Endothelial cell of umbilical vein (primary cell): ENCODE results near the gene SSH2. TPM values are rescaled to one million over a fixed set of nuclear protein-coding genes. Genes with fewer than 3 reads are reported as not detected.

Source experiments
- BruUV-seq: library from RNA; stranded (reverse); fragments of 400-500 nt; replicated peaks from 2 replicates; lab custom pipeline; 2021; lab: Mats Ljungman, UMichigan
- CTCF ChIA-PET: fragments of 300-600, 350-600 bp; sonication (Branson Sonifier 250); formaldehyde crosslinking; loops from one replicate; lab custom pipeline; 2021; ENCODE audit warnings: antibody characterized with exemption, inconsistent platforms; lab: Charles Lee
- POLR2A ChIA-PET: fragments of 300-600, 350-600 bp; sonication (Branson Sonifier 250); formaldehyde crosslinking; loops from one replicate; lab custom pipeline; 2021; ENCODE audit warnings: antibody characterized with exemption, inconsistent platforms; lab: Charles Lee
- DNase-seq: peaks from one replicate; pipeline ENCODE4 v3.0.0-alpha.2; 2011; ENCODE audit warnings: low read depth, low spot score
- FAIRE-seq: peaks from 2 replicates; lab custom pipeline; 2011; peaks lifted over from hg19 to GRCh38; lab: Jason Lieb, UNC
- H2AFZ ChIP-seq: 2 replicates; pipeline ENCODE4 v1.6.0; 2012; ENCODE audit warnings: low read depth, low read length, control low read depth, inconsistent platforms
- H3K27ac ChIP-seq: 2 replicates; pipeline ENCODE4 v1.5.1; 2011; ENCODE audit warnings: low read depth, mild to moderate bottlenecking, control low read depth, low read length, moderate library complexity; ENCODE audit not compliant: insufficient read depth
- H3K27me3 ChIP-seq, 2 experiments: 2 replicates each; pipeline versions ENCODE4 v1.6.0 to v1.6.1; 2011; ENCODE audit warnings: low read length in 2 of 2, mixed read lengths in 1 of 2; ENCODE audit not compliant: control insufficient read depth in 2 of 2, insufficient read depth in 2 of 2
- H3K36me3 ChIP-seq, 2 experiments: 2 replicates in 1 of 2; 3 replicates in 1 of 2; pipeline ENCODE4 v1.5.1; 2011; ENCODE audit warnings: low read length in 2 of 2, mild to moderate bottlenecking in 1 of 2, moderate library complexity in 1 of 2; ENCODE audit not compliant: control insufficient read depth in 2 of 2, insufficient read depth in 2 of 2; ENCODE audit errors: extremely low read depth in 1 of 2
- H3K4me1 ChIP-seq: 3 replicates; pipeline ENCODE4 v1.5.1; 2011; ENCODE audit warnings: mild to moderate bottlenecking, low read length; ENCODE audit not compliant: control insufficient read depth, insufficient read depth; ENCODE audit errors: extremely low read depth
- H3K4me2 ChIP-seq: 2 replicates; pipeline ENCODE4 v1.6.1; 2011; ENCODE audit warnings: low read length, control low read depth, mixed read lengths; ENCODE audit not compliant: insufficient read depth
- H3K4me3 ChIP-seq, 3 experiments: fragments of 200-600 bp in 1 of 3; sonication (generic), shearing (Covaris generic) in 1 of 3; replicated peaks in 1 of 3; 2 replicates each; pipeline ENCODE4 v1.5.1; 2011 to 2016; ENCODE audit warnings: control low read depth in 3 of 3, low read length in 3 of 3, mild to moderate bottlenecking in 2 of 3, inconsistent platforms in 1 of 3, low read depth in 1 of 3, moderate library complexity in 1 of 3; ENCODE audit not compliant: insufficient read depth in 1 of 3
- H3K79me2 ChIP-seq: 2 replicates; pipeline ENCODE4 v1.6.0; 2012; ENCODE audit warnings: low read length, inconsistent platforms; ENCODE audit not compliant: control insufficient read depth, insufficient read depth
- H3K9ac ChIP-seq: replicated peaks from 2 replicates; pipeline ENCODE3; 2011; ENCODE audit warnings: low read length, control low read depth; ENCODE audit not compliant: insufficient read depth; ENCODE audit errors: extremely low read depth
- H3K9me1 ChIP-seq: replicated peaks from 3 replicates; pipeline ENCODE4 v1.6.0; 2011; ENCODE audit warnings: mild to moderate bottlenecking, low read length; ENCODE audit not compliant: control insufficient read depth, insufficient read depth; ENCODE audit errors: extremely low read depth
- H3K9me3 ChIP-seq: replicated peaks from 2 replicates; pipeline ENCODE4 v1.5.1; 2012; ENCODE audit warnings: low read length, inconsistent platforms; ENCODE audit not compliant: control insufficient read depth, insufficient read depth
- H4K20me1 ChIP-seq: replicated peaks from 2 replicates; pipeline ENCODE3; 2011; ENCODE audit warnings: mild to moderate bottlenecking, low read length; ENCODE audit not compliant: control insufficient read depth, insufficient read depth; ENCODE audit errors: extremely low read depth
- EZH2 ChIP-seq: IDR thresholded peaks from 2 replicates; pipeline ENCODE4 v1.6.1; 2012; ENCODE audit warnings: borderline replicate concordance, low read depth, mild to moderate bottlenecking, moderate library complexity, low read length, inconsistent platforms; ENCODE audit not compliant: severe bottlenecking
- FOS ChIP-seq: IDR thresholded peaks from 2 replicates; pipeline ENCODE4 v1.6.1; 2011; ENCODE audit warnings: mild to moderate bottlenecking, low read length, moderate library complexity, borderline replicate concordance; ENCODE audit not compliant: insufficient read depth
- GATA2 ChIP-seq: IDR thresholded peaks from 2 replicates; pipeline ENCODE4 v1.7.0; 2011; ENCODE audit warnings: low read depth, mild to moderate bottlenecking, moderate library complexity, mixed read lengths, low read length; ENCODE audit not compliant: insufficient read length, insufficient read depth
- JUN ChIP-seq: IDR thresholded peaks from 2 replicates; pipeline ENCODE4 v1.6.1; 2011; ENCODE audit warnings: borderline replicate concordance, low read depth; ENCODE audit not compliant: insufficient read length, insufficient read depth
- MAX ChIP-seq: IDR thresholded peaks from 2 replicates; pipeline ENCODE4 v1.6.1; 2011; ENCODE audit not compliant: insufficient read depth, insufficient read length
- MYC ChIP-seq: IDR thresholded peaks from one replicate; pipeline ENCODE4 v1.6.1; 2011; ENCODE audit warnings: mild to moderate bottlenecking, low read depth, low read length
- POLR2A ChIP-seq: IDR thresholded peaks from 2 replicates; pipeline ENCODE4 v1.6.1; 2012; ENCODE audit warnings: low read depth, mild to moderate bottlenecking, control low read depth, low read length
- POLR2AphosphoS5 ChIP-seq: IDR thresholded peaks from 2 replicates; pipeline ENCODE4 v1.6.1; 2012; ENCODE audit warnings: low read depth, mild to moderate bottlenecking, control low read depth, low read length, moderate library complexity; ENCODE audit not compliant: insufficient read depth
- dilution Hi-C: fragments of 300-500 bp; cut with MboI; formaldehyde crosslinking; loops from one replicate; pipeline ENCODE4 v1.15.0; 2019; ENCODE audit warnings: low sequenced_read_pairs; ENCODE audit not compliant: extremely low pct_ligation_motif_present
- intact Hi-C: fragments of 100-400 bp; cut with micrococcal nuclease; formaldehyde crosslinking; loops from one replicate; pipeline ENCODE4 v1.10.0; 2022
- polyA plus RNA-seq, 4 experiments: library from polyadenylated mRNA; depleted of rRNA in 3 of 4; stranded (reverse) in 3 of 4; unstranded in 1 of 4; fragments of >200 nt; gene quantifications; 2 replicates each; pipeline versions ENCODE4 v1.2.1 to v1.2.3, GENCODE V29; 2011 to 2012; ENCODE audit warnings: missing spikeins in 1 of 4
- total RNA-seq: library from RNA; stranded (reverse); gene quantifications from 2 replicates; pipeline ENCODE4 v1.2.3, GENCODE V29; 2021
- TF ChIP-seq, protein P1 (sequence below), 2 donors: IDR thresholded peaks; 1 replicate in 1 of 2; 2 replicates in 1 of 2; pipeline ENCODE4 v1.5.1; 2011; ENCODE audit warnings: low read length in 2 of 2, mild to moderate bottlenecking in 2 of 2, moderate library complexity in 2 of 2, control low read depth in 1 of 2, inconsistent platforms in 1 of 2, low read depth in 1 of 2; ENCODE audit not compliant: insufficient read depth in 1 of 2; ENCODE audit errors: extremely low read depth in 1 of 2

The SSH2 gene
- total and polyA plus RNA-seq, 2 donors (not counting 3 experiments of a cell fraction or from before 2014, with no cell fraction given): 24.6 to 60.9 TPM

DNA sequence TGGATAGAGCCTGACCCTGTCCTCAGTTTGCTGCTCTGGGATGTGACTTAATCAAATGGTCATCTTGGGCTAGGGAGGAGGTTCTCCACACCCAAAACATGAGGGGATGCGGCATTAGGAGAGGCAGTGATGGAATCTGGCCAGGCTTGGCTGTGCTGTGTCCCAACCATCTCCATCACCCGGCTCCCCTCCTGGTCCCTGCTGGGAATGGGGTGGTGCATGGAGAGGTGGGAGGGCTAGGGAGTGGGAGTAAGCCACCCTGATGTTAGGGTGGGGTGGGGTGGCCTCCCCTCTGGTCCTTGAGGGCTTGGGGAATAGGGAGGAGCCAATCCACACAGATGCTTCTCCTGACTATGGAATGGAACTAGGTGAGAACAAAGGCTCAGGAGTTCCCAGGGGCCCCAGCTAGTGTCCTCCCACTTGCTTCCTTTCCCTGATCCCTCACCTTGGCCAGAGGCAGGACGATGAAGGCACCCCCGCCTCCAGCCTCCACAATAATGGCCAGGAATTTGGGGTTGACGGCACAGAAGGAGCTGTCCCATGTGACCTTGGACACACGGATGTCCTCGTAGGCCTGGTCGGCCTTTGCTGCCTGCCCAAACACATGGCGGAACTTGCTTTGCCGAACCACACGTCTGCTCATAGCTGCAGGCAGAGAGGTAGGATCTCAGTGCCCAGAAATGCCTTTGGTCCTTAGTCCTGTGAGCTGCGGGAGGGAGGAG lies 309.1 kb downstream of the SSH2 start:
- no peak overlapping the region for H3K4me2 ChIP-seq
- ChIA-PET POLR2A (no interaction called here), CTCF (interaction anchor here (0.8 to 4.6 kb wide), 4 partner anchors 157 to 473 kb away, joined by 3 to 90 read pairs (median 46); no protein-coding TSS in a partner anchor)
- no peaks in the 10 kb centered on the region for H3K79me2 ChIP-seq
- no peaks in the 10 kb centered on the region for H3K36me3 ChIP-seq
- no peak for TF ChIP-seq GATA2
- TF ChIP-seq MAX: no peak
- no peak for TF ChIP-seq POLR2A
- no peak for TF ChIP-seq FOS
- TF ChIP-seq EZH2: no peak
- no peak for TF ChIP-seq POLR2AphosphoS5
- TF ChIP-seq MYC: no peak
- no peak for TF ChIP-seq JUN
- TF ChIP-seq, protein P1, sequence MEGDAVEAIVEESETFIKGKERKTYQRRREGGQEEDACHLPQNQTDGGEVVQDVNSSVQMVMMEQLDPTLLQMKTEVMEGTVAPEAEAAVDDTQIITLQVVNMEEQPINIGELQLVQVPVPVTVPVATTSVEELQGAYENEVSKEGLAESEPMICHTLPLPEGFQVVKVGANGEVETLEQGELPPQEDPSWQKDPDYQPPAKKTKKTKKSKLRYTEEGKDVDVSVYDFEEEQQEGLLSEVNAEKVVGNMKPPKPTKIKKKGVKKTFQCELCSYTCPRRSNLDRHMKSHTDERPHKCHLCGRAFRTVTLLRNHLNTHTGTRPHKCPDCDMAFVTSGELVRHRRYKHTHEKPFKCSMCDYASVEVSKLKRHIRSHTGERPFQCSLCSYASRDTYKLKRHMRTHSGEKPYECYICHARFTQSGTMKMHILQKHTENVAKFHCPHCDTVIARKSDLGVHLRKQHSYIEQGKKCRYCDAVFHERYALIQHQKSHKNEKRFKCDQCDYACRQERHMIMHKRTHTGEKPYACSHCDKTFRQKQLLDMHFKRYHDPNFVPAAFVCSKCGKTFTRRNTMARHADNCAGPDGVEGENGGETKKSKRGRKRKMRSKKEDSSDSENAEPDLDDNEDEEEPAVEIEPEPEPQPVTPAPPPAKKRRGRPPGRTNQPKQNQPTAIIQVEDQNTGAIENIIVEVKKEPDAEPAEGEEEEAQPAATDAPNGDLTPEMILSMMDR (IDR thresholded peaks at IDR 0.05; ENCODE audit: extremely low read depth in 1 of 2, insufficient read depth in 1 of 2, low read depth in 1 of 2, low read length in 2 of 2): no peak
- BruUV-seq: no TSS peak
- no peak overlapping the region for H2AFZ ChIP-seq
- no peak overlapping the region for H3K9ac ChIP-seq
- no peaks in the 10 kb centered on the region for H3K9me1 ChIP-seq
- intact Hi-C loops: loop anchor here (2.0 kb wide), 1 partner anchor 400 kb away; no protein-coding TSS in a partner anchor
- DNase-seq: no peak
- H3K4me1 ChIP-seq: peaks cover 23% of the 10 kb centered on the region
- no peak for FAIRE-seq
- H4K20me1 ChIP-seq: no peaks in the 10 kb centered on the region
- no peak overlapping the region for H3K27ac ChIP-seq
- H3K9me3 ChIP-seq: no peaks in the 10 kb centered on the region
- no peaks in the 10 kb centered on the region for H3K27me3 ChIP-seq
- no peak overlapping the region for H3K4me3 ChIP-seq
- dilution Hi-C loops: no loop called here
